Femur (tissue), 1 donor: ENCODE data around the gene DNASE1L2.
A peak's percentile ranks its signal among the peaks of the same experiment; 100 is the strongest.

Source experiments
- DNase-seq: peaks from one replicate; pipeline ENCODE4 v3.0.0-alpha.2; 2017

DNASE1L2 gene

GRCh38 chr16:2204416-2205103 lies 31.7 kb upstream of the DNASE1L2 start:
- DNase-seq = no peak

GRCh38 chr16:2205104-2205966 lies 30.9 kb upstream of the DNASE1L2 start, which contains the start of gene MLST8:
Gene MLST8 (plus strand): TSS chr16:2205454. CDS start chr16:2206086, 632 bp downstream.
- peak; percentile 91 for DNase-seq

GRCh38 chr16:2205967-2206313 lies 30.3 kb upstream of the DNASE1L2 start:
- DNase-seq = no peak

GRCh38 chr16:2206420-2206779 lies 29.8 kb upstream of the DNASE1L2 start:
- DNase-seq = no peak

GRCh38 chr16:2206780-2207433 lies 29.3 kb upstream of the DNASE1L2 start:
- DNase-seq = no peak

- DNase-seq = no peak
Measured at GRCh38 chr16:2207872-2208271, 28.4 kb upstream of the DNASE1L2 start.

- no peak for DNase-seq
Measured at GRCh38 chr16:2208308-2208707, 27.9 kb upstream of the DNASE1L2 start.

- no peak for DNase-seq
Measured at GRCh38 chr16:2208772-2209171, 27.5 kb upstream of the DNASE1L2 start.

- no peak for DNase-seq
Measured at GRCh38 chr16:2209258-2210008, 26.8 kb upstream of the DNASE1L2 start.

GRCh38 chr16:2210009-2210332 lies 26.3 kb upstream of the DNASE1L2 start:
- DNase-seq = no peak

- DNase-seq = no peak
Measured at GRCh38 chr16:2210386-2211365, 25.6 kb upstream of the DNASE1L2 start, which contains the start of gene BRICD5. Gene BRICD5 (minus strand): TSS chr16:2210863. CDS start chr16:2210833, 30 bp downstream.

GRCh38 chr16:2211923-2212347 lies 24.3 kb upstream of the DNASE1L2 start:
- DNase-seq = no peak

GRCh38 chr16:2212362-2213324 lies 23.6 kb upstream of the DNASE1L2 start:
- DNase-seq = no peak

GRCh38 chr16:2213817-2214718 lies 22.2 kb upstream of the DNASE1L2 start:
- no peak for DNase-seq

- no peak for DNase-seq
Measured at GRCh38 chr16:2214719-2214968, 21.6 kb upstream of the DNASE1L2 start, which contains the start of gene PGP. Gene PGP (minus strand): TSS chr16:2214840. CDS start chr16:2214777, 63 bp downstream.

GRCh38 chr16:2216330-2216729 lies 19.9 kb upstream of the DNASE1L2 start:
- DNase-seq = no peak

GRCh38 chr16:2223221-2223941 lies 12.9 kb upstream of the DNASE1L2 start, which contains the start of gene E4F1:
Gene E4F1 (plus strand): TSS chr16:2223591. CDS start chr16:2223614, 23 bp downstream.
- peak; percentile 99 for DNase-seq

GRCh38 chr16:2223942-2224486 lies 12.2 kb upstream of the DNASE1L2 start:
- peak; percentile 65 for DNase-seq
